Activated CD4-positive, alpha-beta T cell treated with anti-CD3 and anti-CD28 coated beads, Interleukin-2, amount 50 U/mL, for 4 hours (primary cell): ENCODE data around the gene ARHGAP29.

Experiments
- DNase-seq, 2 experiments: peaks; one replicate each; pipeline ENCODE4 v3.0.0-alpha.2; 2020

ARHGAP29 gene

DNA sequence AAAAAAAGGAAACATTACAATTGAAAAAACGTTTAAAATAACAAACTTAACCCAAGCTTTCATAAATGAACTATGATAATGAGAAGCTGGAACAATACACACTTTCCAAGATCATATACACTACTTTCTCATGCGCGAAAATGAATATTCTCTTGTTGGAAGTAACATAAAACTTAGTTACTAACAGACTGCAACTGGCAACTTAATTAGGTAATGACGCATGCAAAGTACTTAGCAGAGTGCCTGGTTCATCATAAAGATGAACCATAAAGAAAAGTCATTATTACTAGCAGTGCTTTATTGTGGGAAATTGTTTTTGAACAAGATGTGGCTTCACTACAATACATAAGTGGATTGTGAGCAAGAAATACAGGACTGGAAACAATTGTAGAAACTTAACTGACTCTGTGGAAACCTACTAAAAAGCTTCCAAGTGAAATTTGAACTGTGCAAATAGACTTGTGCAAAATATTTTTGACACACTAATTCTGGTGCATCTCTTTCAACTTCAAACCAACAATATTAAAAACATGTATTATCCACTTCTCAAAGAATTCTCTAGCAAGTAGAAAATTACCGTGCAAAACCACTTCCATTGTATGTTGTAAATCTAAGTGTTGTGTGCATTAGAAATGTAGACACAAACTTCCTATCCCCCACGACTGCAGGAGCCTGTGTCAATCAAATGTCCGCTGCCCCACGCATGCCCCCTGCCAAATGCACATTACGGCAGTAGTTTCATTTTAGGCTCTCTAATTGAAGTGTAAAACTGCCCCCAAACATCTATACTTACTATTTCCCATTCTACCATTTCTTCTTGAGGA lies 2.0 kb downstream of the ARHGAP29 start:
- no peak for DNase-seq

DNA sequence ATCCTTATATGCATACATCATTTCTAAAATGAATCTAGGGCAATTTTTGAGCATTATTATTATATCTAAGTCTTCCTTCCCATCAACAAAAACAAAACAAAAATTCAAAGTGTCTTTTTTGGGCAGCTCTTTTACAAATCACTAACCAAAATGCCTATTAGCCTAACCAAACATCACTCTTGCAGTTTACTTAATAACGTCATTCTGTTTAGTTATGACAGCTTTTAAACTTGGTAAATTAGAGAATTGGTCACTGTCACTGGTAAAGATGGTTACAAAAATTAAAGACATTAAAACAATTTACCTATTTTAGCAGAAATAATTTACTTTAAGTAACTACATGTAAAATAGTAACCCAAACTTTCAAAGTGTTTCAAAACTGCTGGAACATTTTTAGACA lies 2.8 kb downstream of the ARHGAP29 start:
- no peak for DNase-seq

DNA sequence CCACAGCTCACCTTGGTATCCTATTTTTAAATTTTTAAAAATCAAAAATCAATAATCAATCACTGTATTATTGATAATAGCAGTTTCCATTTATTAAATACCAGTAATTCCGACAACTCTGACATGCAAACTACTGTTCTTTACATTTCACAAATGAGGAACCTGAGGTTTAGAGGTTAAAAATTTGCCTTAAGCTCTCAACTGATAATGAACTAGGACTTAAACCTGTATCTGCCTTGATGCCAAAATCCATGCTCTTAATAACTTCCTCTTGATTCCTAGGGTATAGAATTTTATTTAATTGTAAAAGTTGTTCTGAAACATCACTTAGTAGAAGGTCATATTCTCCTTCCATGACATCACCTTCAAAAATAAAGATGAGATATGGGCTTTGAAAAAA lies 5.6 kb downstream of the ARHGAP29 start:
- no peak for DNase-seq

DNA sequence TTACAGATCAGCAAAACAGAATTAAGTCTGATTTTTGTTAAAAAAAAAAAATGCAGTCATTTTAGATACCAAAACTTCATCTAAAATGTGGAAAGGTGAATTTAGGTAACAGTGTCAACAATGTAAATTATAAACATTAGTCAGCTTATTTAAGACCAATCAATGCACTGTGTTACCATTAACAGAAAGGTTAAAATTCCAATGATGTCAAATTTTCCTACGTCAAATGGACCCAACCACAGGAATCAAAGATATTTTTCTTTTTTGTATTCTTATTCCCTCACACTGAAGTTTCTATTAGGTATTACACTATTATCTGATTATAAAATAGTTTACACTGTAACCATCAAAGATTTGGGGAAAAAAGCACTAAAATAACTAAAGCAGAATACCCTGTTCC lies 6.5 kb downstream of the ARHGAP29 start:
- no peak for DNase-seq

DNA sequence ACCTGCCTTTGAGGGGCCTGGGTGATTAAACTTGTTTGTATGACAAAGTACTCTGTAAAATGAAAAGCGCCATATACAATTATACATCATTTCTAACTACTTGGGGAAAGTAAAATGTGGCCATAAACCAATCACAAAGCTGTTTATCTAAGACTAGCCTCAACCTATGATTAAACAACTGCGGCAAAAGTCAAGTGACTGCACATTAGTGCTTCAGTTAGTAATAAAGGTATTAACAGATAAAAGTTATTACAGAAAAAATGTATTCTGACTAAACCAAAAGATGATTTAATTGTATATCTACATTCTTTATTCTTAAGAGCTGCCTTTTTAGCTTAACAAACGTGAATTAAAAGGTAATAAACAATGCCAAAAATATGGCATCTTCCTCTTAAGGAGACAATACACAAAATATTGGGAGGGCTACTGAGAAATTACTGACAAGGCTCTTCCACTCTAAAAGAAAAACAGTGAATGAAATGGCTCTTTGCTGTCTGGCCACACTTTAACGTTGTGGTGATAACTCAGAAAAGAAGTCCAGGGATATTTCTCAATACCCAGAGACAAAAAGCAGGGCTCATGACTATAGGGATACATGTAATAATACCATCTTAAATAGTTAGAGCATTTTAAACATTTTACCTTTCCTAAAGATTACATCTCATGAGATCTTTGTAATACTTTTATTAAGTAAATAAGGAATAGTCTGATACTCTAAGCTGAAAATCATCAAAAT lies 8.6 kb downstream of the ARHGAP29 start:
- DNase-seq = no peak

DNA sequence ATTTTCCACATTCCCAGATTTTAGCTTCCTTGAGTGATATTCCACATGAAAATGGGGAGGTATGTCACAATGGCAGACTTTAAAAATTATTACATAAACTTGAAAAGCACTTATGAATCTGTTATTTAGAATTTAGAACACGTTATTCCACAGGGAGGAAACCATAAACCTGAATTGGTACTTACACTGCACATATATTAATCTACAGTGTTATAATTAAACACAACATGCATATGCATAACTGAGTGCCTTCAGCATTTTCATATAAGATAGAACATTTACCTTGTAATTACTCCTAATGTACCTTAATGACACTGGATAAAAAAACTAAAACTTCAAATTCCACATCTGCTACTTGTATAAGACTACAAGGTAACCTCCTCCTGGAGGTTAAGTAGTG lies 9.8 kb downstream of the ARHGAP29 start:
- DNase-seq = no peak

DNA sequence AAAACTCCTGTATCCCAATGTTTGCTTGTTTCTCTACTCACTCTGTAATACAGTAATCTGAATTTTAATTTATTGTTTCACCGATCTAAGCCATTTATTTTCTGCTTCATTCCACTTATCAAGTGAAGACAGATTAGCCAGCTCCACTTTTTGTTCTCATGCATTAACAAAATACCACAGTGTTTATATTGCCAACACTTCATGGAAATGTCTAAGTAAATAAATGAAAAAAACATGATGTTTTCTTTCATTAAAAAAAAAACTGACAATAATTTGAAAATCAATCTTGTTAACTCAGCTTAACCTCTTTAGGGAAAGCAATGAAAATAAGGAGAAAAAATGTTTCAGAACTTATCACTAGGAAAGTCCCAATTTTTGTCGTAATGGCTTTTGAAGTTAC lies 11.5 kb downstream of the ARHGAP29 start:
- no peak for DNase-seq

DNA sequence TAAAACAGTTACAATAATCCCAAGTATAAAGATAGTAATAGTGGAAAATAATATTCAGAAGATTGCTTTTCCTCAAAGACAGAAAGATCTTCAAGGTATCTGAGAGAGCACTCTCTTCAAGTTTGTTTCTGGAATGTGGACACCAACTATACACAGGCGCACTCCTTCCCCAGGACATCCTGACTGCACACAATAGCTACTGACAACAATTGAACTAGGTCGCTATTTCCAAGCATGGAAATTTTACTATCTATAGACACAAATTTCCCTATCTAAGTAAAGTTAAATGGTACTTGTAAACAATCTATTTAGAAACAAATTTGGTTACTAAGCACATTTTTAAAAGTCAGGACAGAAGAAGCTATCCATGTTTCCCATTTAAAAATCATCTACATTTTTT lies 19.1 kb downstream of the ARHGAP29 start:
- no peak for DNase-seq

DNA sequence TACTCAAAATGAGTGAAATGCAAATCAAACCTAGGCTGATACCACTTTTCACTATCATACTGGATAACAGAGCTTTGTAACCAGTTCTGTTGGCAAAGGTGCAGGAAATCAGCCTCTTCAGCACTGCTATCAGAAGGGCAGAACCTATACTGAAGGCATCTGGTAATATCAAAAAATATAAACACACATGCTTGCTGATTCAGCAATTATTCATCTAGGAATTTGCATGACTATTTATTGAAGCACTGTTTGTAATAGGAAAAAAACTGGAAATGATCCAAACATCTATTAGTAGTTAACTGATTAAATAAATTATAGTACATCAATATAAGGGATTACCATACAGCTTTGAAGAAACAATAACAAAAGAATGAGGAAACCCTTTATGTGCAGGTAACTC lies 21.4 kb downstream of the ARHGAP29 start:
- DNase-seq = no peak

DNA sequence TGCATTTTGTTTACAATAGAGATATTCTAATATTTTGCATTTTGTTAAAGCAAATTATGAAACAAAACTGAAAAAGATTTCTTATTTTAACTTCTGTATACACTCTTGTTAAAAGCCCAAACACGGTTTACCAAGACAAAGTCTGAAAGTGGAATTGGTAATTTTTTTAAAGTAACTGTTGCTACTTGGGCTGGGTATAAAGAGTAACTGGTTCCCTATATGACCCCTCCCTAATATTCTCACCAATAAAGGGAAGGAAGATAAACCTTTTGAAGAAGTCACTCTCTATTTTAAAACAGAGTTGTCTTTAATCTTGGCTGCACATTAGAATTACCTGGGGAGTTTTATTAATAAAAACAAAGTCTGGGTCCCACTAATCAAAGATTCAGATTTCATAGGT lies 27.4 kb downstream of the ARHGAP29 start:
- DNase-seq = no peak

DNA sequence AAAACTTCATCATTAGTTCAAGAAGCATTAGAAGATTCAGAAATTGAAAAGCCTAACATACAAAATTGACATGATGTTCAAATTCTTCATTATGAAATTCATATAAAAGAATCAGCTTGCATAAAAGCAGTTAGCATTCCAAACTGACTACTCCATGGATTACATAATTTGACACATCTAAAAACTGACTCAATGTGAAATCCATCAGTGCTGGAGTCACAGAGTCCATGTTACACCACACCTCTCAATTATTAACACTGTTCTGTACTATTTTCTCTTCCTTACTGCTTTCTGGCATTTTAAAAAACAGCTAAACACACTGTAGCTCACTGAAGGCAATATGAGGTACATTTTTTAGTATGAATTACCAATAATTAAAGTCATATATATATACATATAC lies 28.0 kb downstream of the ARHGAP29 start:
- no peak for DNase-seq

DNA sequence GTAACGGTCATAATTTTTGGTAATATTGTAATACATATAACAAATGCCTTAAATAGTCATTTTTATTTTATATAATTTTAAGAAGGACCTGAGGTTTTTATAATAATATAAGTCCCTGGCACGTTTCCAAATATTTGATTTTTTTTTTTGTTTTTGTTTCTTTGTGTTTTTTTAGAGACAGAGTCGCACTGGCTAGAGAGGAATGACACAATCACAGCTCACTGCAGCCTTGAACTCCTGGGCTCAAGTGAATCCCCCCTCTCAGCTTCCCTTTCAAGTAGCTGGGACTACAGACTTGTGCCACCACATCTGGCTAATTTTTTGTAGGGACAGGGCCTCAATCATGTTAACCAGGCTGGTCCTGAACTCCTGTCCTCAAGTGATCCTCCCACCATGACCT lies 29.7 kb downstream of the ARHGAP29 start:
- no peak for DNase-seq

DNA sequence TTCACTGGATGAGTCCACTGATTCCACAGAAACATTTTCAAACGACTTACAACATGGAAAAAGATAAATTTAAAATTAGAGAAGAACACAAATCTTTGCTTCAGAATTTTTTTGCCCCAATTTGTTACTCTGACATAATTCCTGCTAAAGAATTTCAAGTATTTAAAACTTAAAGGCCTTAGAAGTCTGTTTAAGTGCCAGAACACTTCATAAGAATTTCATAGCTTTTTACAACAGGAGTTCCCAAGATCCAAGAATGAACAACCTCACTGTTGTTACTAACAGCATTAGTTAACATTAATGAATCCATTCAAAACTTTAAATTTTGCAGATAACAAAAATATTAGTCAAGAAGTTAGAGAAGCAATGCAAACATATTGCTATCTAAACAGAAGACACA lies 31.7 kb downstream of the ARHGAP29 start:
- DNase-seq = no peak

DNA sequence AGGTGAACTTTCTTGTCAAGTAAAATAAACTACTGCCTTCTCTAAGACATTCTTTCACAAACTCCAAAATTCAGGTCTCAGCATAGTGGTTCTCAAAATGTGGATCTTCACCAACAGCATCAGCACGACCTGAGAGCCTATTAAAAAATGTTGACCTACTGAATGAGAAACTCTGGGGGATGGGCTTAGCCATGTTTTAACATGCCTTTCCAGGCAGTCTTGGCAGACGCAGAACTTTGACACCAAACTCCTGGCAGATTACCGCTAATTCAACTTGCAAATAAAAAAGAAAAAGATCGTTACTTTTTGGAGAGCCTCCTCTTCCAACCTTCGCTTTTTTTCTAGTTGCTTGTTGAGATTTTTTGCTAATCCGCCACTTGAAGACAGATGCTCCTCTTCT lies 35.1 kb downstream of the ARHGAP29 start:
- no peak for DNase-seq

DNA sequence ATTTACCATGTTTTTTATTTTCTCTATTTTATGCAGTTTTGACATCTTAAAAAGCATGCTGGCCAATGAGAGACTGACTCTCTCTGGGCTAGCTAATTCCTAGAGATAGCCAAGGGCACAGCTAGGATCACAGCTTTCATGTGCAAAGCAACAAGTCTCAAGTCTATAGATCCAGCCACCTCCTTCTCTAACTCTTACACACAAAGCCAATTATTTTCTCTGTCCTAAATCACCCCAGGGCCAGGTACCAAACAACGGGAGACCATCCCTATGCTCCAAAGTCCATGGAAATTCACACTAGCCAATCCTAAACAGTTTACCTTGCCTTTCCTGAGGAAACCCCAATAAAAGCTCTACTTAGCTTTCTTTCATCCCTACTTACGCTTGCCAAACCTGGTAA lies 38.0 kb downstream of the ARHGAP29 start:
- no peak for DNase-seq

DNA sequence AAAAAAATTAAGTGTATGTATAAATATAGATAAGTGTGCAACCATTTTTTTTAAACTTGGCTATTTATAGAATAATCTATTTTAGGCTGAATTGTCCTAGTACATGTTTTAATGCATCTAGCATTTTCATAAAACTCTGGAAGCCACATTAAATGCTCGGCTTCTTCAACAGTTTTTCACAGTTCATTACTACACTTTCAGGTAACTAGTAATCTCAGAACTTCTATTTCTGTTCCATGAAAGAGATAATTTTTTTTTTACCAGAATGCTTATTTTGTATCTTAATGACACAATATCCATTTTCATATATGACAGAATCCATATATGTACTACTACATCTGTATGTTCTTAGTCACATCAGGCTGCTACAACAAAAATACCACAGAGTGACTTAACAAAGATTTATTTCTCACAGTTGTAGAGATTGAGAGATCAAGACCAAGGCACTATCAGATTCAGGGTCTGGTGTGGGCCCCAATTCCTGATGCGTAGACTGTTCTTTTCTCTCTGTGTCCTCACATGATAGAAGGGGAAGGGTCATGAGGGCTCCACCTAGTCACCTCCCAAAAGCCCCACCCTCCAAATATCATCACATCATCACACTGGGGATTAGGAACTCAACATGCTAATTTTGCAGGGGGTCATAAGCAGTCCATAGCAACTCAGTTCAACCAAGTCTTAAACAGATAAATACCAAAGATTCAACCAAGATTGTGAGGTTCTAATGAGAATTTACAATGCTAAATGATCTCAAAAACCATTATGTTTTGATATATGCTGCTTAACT lies 43.1 kb downstream of the ARHGAP29 start:
- no peak for DNase-seq

DNA sequence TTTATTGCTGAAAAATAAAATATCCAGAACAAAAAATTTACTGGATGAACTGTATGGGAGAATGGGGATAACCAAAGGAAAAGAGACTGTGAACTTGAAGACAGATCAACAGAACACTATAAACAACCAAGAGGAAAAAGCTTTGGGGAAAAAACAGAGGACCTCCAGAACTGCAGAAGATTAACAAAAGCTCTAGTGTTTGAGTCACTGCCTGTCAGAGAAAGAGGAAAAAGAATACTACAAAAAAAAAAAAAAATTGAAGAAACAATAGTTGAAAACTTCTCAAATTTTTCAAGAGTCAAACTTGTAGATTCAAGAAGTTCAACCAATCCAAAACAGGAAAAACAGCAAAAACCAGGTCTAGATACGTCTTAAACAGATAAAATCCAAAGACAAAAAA lies 44.3 kb downstream of the ARHGAP29 start:
- no peak for DNase-seq

DNA sequence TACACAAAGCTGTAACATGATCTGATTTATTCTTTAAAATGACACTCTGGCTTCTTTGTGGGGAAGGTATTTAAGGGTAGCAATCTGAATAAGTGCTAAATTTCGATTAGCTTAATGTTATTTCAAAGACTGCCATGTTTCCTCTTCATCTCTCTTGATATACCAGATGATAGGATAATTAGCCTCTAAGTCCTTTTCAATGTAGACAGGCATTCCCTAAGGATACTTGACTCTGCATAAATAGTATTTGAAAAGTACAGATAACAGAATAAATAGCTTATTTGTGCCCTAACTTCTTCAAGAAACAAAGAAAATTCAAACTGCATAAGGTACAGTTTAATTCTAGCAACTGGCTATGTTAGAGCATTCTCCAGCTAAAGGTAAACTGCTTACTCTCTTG lies 46.2 kb downstream of the ARHGAP29 start:
- DNase-seq = no peak

DNA sequence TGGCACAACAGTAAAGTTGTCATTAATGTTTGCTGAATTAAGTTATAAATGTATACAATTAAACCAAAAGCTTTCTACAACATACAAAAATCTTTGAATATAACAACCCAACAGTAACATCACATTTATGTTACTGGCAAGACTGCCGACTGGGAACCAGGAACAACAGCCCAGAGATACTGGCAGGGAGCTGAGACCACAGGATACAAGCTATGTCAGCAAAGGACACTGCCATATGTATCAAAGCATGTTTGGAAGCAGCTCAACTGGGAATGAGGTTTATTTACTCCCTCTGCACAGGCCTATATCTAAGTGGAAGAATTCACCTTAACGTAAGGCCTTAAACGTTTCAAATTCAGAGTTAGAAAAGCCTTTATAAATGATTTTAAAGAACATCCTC lies 50.4 kb downstream of the ARHGAP29 start:
- DNase-seq = no peak

DNA sequence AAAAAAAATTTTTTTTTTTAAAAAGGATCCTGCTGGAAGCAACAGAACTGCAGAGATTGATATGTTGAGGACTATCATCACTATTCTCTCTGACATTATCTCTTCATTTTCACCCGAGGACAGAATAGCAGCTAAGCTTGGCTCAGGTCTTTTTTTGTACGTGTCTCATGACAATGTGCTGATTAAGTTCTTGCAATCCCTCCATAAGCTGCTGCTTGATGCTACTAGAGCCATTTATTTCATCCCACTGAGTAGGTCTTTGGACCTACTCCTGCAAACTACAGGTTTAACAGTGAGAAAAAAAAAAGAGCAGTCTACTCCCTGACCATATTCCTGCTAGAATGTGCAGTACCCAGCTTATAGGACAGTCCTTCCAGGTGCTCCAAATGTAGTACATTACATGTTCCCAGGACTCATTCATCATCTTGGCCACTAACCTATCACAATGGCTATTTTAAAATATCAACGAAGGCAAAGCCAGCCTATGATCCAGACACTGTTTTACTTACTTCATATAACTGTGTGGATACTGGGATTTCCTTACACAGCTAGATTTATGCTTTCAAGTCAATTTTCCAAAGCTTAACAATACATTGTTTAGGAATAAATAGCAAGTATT lies 54.1 kb downstream of the ARHGAP29 start:
- DNase-seq = no peak

DNA sequence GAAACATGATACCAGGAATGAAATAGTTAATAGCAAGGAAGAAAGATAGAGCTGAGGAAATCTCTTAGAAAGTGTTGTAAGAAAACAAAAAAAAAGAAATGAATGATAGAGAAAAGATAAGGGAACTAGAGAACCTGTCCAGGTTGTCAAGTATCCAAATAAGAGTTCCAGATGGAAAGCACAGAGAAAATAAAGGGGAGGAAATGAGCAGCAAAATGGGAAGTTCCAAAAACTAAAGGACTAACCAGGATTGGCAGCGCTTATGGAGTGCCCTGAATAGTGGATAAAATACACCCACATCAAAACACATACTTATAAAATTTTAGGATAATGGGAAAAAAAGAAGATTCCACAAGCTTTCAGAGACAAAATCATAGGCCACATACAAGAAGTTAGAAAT lies 55.2 kb downstream of the ARHGAP29 start:
- DNase-seq = no peak

DNA sequence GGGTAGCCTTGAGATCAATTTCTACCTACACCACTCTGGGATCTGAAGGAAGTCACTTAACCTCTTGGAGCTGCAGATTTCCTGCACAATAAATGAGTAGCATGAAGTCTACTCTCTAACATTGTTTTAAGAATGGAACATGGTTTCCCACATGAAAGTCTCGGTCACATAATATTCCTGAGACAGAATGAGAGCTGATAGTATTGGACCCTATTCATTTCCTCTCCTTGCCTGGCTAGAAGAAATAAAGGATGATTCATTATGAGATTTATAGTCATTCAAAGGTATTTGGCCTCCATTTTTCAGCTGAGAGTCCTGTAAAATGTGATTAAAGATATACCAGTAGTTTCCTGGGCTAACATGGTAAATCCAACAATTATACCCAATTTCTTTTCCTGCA lies 56.7 kb downstream of the ARHGAP29 start:
- no peak for DNase-seq

DNA sequence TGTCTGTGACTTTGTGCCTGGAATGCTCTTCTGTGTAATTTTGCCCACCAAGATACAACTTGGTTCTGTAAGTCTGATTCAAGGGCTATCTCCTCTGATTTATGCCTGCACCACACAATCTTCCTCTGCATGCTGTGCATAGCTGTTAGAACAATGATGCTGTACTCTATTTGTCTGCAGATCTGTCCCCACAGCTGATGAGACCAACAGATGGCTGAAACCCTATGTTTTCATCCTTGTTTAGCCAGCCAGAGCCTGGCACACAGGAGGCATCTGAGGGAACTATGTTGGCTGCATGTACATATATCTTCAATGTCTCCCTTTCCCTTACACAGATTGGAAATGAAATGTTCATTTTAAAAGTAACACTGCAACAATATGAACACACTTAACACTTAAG lies 58.5 kb downstream of the ARHGAP29 start:
- no peak for DNase-seq
